Trophoblast cell (in vitro differentiated cells and primary cell): ENCODE data around the gene MED12.

Source experiments
- DNase-seq, 2 donors: peaks; one replicate each; pipeline ENCODE4 v3.0.0-alpha.2; 2016
- H2AFZ ChIP-seq: 2 replicates; pipeline ENCODE4 v1.6.1; 2013; ENCODE audit warnings: low read length, moderate library complexity, mild to moderate bottlenecking; ENCODE audit not compliant: insufficient read depth, poor library complexity
- H2AK5ac ChIP-seq: 2 replicates; pipeline ENCODE4 v1.6.1; 2013; ENCODE audit warnings: mild to moderate bottlenecking, low read length
- H2BK120ac ChIP-seq: 2 replicates; pipeline ENCODE4 v1.6.1; 2013; ENCODE audit warnings: low read length, mild to moderate bottlenecking, moderate library complexity; ENCODE audit not compliant: insufficient read depth, poor library complexity
- H2BK12ac ChIP-seq: 2 replicates; pipeline ENCODE4 v1.6.1; 2013; ENCODE audit warnings: mild to moderate bottlenecking, low read length, moderate library complexity
- H2BK5ac ChIP-seq: 2 replicates; pipeline ENCODE4 v1.6.1; 2013; ENCODE audit warnings: low read length, low read depth, moderate library complexity, mild to moderate bottlenecking; ENCODE audit not compliant: poor library complexity
- H3K14ac ChIP-seq: 2 replicates; pipeline ENCODE4 v1.6.1; 2013; ENCODE audit warnings: mild to moderate bottlenecking, low read length
- H3K18ac ChIP-seq: 2 replicates; pipeline ENCODE4 v1.6.1; 2013; ENCODE audit warnings: mild to moderate bottlenecking, low read length
- H3K23ac ChIP-seq: 2 replicates; pipeline ENCODE4 v1.6.1; 2013; ENCODE audit warnings: low read length
- H3K27ac ChIP-seq: 2 replicates; pipeline ENCODE4 v1.5.1; 2013; ENCODE audit warnings: low read depth, mild to moderate bottlenecking, inconsistent platforms, low read length, moderate library complexity
- H3K27me3 ChIP-seq: 2 replicates; pipeline ENCODE4 v1.6.1; 2013; ENCODE audit warnings: inconsistent platforms, mild to moderate bottlenecking, low read length, moderate library complexity; ENCODE audit not compliant: insufficient read depth
- H3K36me3 ChIP-seq, 2 experiments: 1 replicate in 1 of 2; 2 replicates in 1 of 2; pipeline ENCODE4 v1.6.1; 2013; ENCODE audit warnings: low read length in 2 of 2, mild to moderate bottlenecking in 2 of 2, moderate library complexity in 1 of 2; ENCODE audit not compliant: insufficient read depth in 2 of 2, control insufficient read depth in 1 of 2
- H3K4ac ChIP-seq: 2 replicates; pipeline ENCODE4 v1.6.1; 2013; ENCODE audit warnings: low read depth, mild to moderate bottlenecking, low read length, moderate library complexity
- H3K4me1 ChIP-seq, 2 experiments: 1 replicate in 1 of 2; 2 replicates in 1 of 2; pipeline ENCODE4 v1.6.1; 2013; ENCODE audit warnings: low read length in 2 of 2, mild to moderate bottlenecking in 2 of 2, moderate library complexity in 1 of 2; ENCODE audit not compliant: insufficient read depth in 2 of 2, control insufficient read depth in 1 of 2
- H3K4me2 ChIP-seq: 2 replicates; pipeline ENCODE4 v1.6.1; 2013; ENCODE audit warnings: inconsistent platforms, mild to moderate bottlenecking, low read length, moderate library complexity
- H3K4me3 ChIP-seq: 2 replicates; pipeline ENCODE4 v1.5.1; 2013; ENCODE audit warnings: mild to moderate bottlenecking, low read depth, low read length, inconsistent platforms
- H3K79me1 ChIP-seq: one replicate; pipeline ENCODE4 v1.6.1; 2013; ENCODE audit warnings: low read length
- H3K79me2 ChIP-seq: 2 replicates; pipeline ENCODE4 v1.6.1; 2013; ENCODE audit warnings: low read length, mild to moderate bottlenecking; ENCODE audit not compliant: control insufficient read depth, insufficient read depth, poor library complexity
- H3K9ac ChIP-seq: 2 replicates; pipeline ENCODE4 v1.6.1; 2013; ENCODE audit warnings: mild to moderate bottlenecking, low read length
- H3K9me3 ChIP-seq: 2 replicates; pipeline ENCODE4 v1.6.1; 2013; ENCODE audit warnings: low read depth, mild to moderate bottlenecking, control low read depth, inconsistent platforms, low read length; ENCODE audit not compliant: insufficient read depth
- H4K12ac ChIP-seq: 2 replicates; pipeline ENCODE4 v1.6.1; 2013; ENCODE audit warnings: low read depth, mild to moderate bottlenecking, low read length, moderate library complexity
- H4K8ac ChIP-seq: 2 replicates; pipeline ENCODE4 v1.6.1; 2013; ENCODE audit warnings: low read depth, mild to moderate bottlenecking, low read length, moderate library complexity
- H4K91ac ChIP-seq: one replicate; pipeline ENCODE4 v1.6.1; 2013; ENCODE audit warnings: low read depth, mild to moderate bottlenecking, low read length, moderate library complexity
- WGBS: extraction: QIAGEN DNeasy Blood & Tissue Kit; methylation state at CpG from one replicate; pipeline ENCODE4 v1.1.7; 2013; ENCODE audit warnings: missing lambda C conversion rate; ENCODE audit not compliant: insufficient read length, insufficient coverage; ENCODE audit errors: extremely low coverage; 5-methylcytosine and 5-hydroxymethylcytosine counted together

MED12 gene

GRCh38 chrX:71131510-71131909 is 13.1 kb downstream of the MED12 start:
- Histone ChIP-seq H3K79me1 (peaks cover 2% of the 10 kb centered on the region), H3K4me3 (no peak overlapping the region), H3K36me3 (peaks cover 61 to 86% of the 10 kb centered on the region in 2 experiments), H2AFZ (no peak overlapping the region), H3K14ac (no peak overlapping the region), H3K9ac (no peak overlapping the region), H3K4me1 (peaks cover 18 to 20% of the 10 kb centered on the region in 2 experiments), H3K27ac (no peak overlapping the region), H3K4ac (no peak overlapping the region), H2AK5ac (no peak overlapping the region), H2BK5ac (no peak overlapping the region), H2BK12ac (no peak overlapping the region), H2BK120ac (no peak overlapping the region), H3K9me3 (no peaks in the 10 kb centered on the region), H4K8ac (no peak overlapping the region), H3K4me2 (no peak overlapping the region), H3K27me3 (no peaks in the 10 kb centered on the region), H3K23ac (no peak overlapping the region), H4K12ac (no peak overlapping the region), H3K79me2 (peaks cover 2% of the 10 kb centered on the region), H3K18ac (no peak overlapping the region), H4K91ac (no peak overlapping the region)
- WGBS, result no CpG with 5 or more reads among the region's 4 CpGs
- DNase-seq, result no peak

GRCh38 chrX:71140440-71140839 is 22.0 kb downstream of the MED12 start:
- H4K8ac ChIP-seq, result no peak overlapping the region
- H3K27ac ChIP-seq, result no peak overlapping the region
- no peak overlapping the region for H2AK5ac ChIP-seq
- no peaks in the 10 kb centered on the region for H3K79me1 ChIP-seq
- H3K18ac ChIP-seq, result peak overlapping the region; percentile 26
- no peak overlapping the region for H2BK12ac ChIP-seq
- H3K4ac ChIP-seq, result no peak overlapping the region
- H4K12ac ChIP-seq, result no peak overlapping the region
- H2AFZ ChIP-seq, result no peak overlapping the region
- H3K4me1 ChIP-seq, result peaks cover 2 to 4% of the 10 kb centered on the region in 2 experiments
- H3K36me3 ChIP-seq, result peaks cover 42 to 54% of the 10 kb centered on the region in 2 experiments
- no peaks in the 10 kb centered on the region for H3K79me2 ChIP-seq
- H3K14ac ChIP-seq, result no peak overlapping the region
- H3K4me3 ChIP-seq, result no peak overlapping the region
- DNase-seq, result no peak
- no peak overlapping the region for H3K4me2 ChIP-seq
- no peak overlapping the region for H2BK120ac ChIP-seq
- no peak overlapping the region for H3K23ac ChIP-seq
- no peak overlapping the region for H3K9ac ChIP-seq
- no CpG with 5 or more reads among the region's 6 CpGs for WGBS
- H4K91ac ChIP-seq, result no peak overlapping the region
- no peaks in the 10 kb centered on the region for H3K9me3 ChIP-seq
- H2BK5ac ChIP-seq, result no peak overlapping the region
- no peaks in the 10 kb centered on the region for H3K27me3 ChIP-seq

- Histone ChIP-seq H3K27me3 (no peaks in the 10 kb centered on the region), H2BK5ac (no peak overlapping the region), H3K18ac (no peak overlapping the region), H3K4me3 (no peak overlapping the region), H3K36me3 (peaks cover 20 to 26% of the 10 kb centered on the region in 2 experiments), H4K91ac (no peak overlapping the region), H3K4ac (no peak overlapping the region), H3K27ac (no peak overlapping the region), H2AK5ac (no peak overlapping the region), H3K79me2 (no peaks in the 10 kb centered on the region), H4K12ac (no peak overlapping the region), H3K79me1 (no peaks in the 10 kb centered on the region), H2BK120ac (no peak overlapping the region), H3K4me2 (no peak overlapping the region), H3K9ac (no peak overlapping the region), H2AFZ (no peak overlapping the region), H3K14ac (no peak overlapping the region), H4K8ac (no peak overlapping the region), H3K23ac (no peak overlapping the region), H2BK12ac (no peak overlapping the region), H3K9me3 (no peaks in the 10 kb centered on the region), H3K4me1 (peaks cover 6 to 10% of the 10 kb centered on the region in 2 experiments)
- DNase-seq, result no peak
- WGBS, result no CpG with 5 or more reads among the region's 6 CpGs
These were observed 25.1 kb downstream of the MED12 start for GRCh38 chrX:71143508-71143907.

GRCh38 chrX:71144651-71145050 is 26.3 kb downstream of the MED12 start, which contains the start of gene NLGN3:
Gene NLGN3 (plus strand): TSS chrX:71144841. CDS start chrX:71147750, 2,909 bp downstream.
- no peak within 1 kb of the TSS for H2BK120ac ChIP-seq
- H3K79me1 ChIP-seq, result no peaks in the 10 kb centered on the region
- H2AFZ ChIP-seq, result no peak within 1 kb of the TSS
- H3K36me3 ChIP-seq, result peaks cover 17 to 22% of the 10 kb centered on the region in 2 experiments
- no peak within 1 kb of the TSS for H3K27ac ChIP-seq
- H3K27me3 ChIP-seq, result no peaks in the 10 kb centered on the region
- no peak for DNase-seq
- H3K79me2 ChIP-seq, result no peaks in the 10 kb centered on the region
- no peak within 1 kb of the TSS for H2BK12ac ChIP-seq
- WGBS, result no CpG with 5 or more reads among the region's 28 CpGs
- H3K4me3 ChIP-seq, result no peak within 1 kb of the TSS
- no peak within 1 kb of the TSS for H2BK5ac ChIP-seq
- H4K12ac ChIP-seq, result no peak within 1 kb of the TSS
- H3K23ac ChIP-seq, result no peak within 1 kb of the TSS
- H4K8ac ChIP-seq, result no peak within 1 kb of the TSS
- peak within 1 kb of the TSS; percentile 51 for H3K4me2 ChIP-seq
- H3K18ac ChIP-seq, result no peak within 1 kb of the TSS
- H3K4me1 ChIP-seq, result peaks cover 6 to 10% of the 10 kb centered on the region in 2 experiments
- no peak within 1 kb of the TSS for H3K9ac ChIP-seq
- no peak within 1 kb of the TSS for H3K14ac ChIP-seq
- H3K4ac ChIP-seq, result no peak within 1 kb of the TSS
- no peaks in the 10 kb centered on the region for H3K9me3 ChIP-seq
- no peak within 1 kb of the TSS for H2AK5ac ChIP-seq
- H4K91ac ChIP-seq, result no peak within 1 kb of the TSS
